ENCODE results near the gene TRMT11.

DNA sequence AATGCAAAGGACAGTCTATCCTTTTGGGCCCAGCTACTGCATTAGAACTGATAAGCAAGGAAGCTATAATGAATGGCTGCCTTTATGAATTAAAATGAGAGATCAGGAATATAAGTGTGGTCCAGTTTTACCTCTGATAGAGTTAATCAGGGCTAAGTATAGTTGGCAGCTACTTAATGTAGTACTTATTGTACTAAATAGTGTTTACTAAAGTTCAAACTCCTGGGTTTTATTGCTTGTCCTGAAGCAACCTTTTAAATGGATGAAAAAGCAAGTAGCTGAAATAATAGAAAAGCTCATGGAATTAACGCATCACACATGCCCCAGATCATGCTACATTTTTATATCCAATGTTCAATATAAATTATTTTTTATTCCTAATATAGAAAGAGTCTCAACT, 5.3 kb downstream of the TRMT11 start:
- TF ChIP-seq, protein P1, sequence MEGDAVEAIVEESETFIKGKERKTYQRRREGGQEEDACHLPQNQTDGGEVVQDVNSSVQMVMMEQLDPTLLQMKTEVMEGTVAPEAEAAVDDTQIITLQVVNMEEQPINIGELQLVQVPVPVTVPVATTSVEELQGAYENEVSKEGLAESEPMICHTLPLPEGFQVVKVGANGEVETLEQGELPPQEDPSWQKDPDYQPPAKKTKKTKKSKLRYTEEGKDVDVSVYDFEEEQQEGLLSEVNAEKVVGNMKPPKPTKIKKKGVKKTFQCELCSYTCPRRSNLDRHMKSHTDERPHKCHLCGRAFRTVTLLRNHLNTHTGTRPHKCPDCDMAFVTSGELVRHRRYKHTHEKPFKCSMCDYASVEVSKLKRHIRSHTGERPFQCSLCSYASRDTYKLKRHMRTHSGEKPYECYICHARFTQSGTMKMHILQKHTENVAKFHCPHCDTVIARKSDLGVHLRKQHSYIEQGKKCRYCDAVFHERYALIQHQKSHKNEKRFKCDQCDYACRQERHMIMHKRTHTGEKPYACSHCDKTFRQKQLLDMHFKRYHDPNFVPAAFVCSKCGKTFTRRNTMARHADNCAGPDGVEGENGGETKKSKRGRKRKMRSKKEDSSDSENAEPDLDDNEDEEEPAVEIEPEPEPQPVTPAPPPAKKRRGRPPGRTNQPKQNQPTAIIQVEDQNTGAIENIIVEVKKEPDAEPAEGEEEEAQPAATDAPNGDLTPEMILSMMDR (IDR thresholded peaks at IDR 0.05): no peak
- TF ChIP-seq EZH2 (IDR thresholded peaks at IDR 0.05) (no peak), EZH2phosphoT487 (IDR thresholded peaks at IDR 0.05) (no peak)
